Mesodermal cell (in vitro differentiated cells): ENCODE measurements around the gene TOR1A.
"Not testable (repeated sequence)": the region's sequence is repeated elsewhere in the genome, so short reads cannot be mapped to it uniquely, and the experiment has no call there.

ENCODE experiments used
- H3K27ac ChIP-seq: 2 replicates; pipeline ENCODE4 v1.7.0; 2013; ENCODE audit warnings: mild to moderate bottlenecking, low read depth, low read length, moderate library complexity; ENCODE audit not compliant: severe bottlenecking
- H3K36me3 ChIP-seq: 2 replicates; pipeline ENCODE4 v1.7.1; 2013; ENCODE audit warnings: mild to moderate bottlenecking, low read length, moderate library complexity; ENCODE audit not compliant: control insufficient read depth, insufficient read depth
- H3K4me1 ChIP-seq: one replicate; pipeline ENCODE4 v1.7.1; 2013; ENCODE audit warnings: mild to moderate bottlenecking, low read length; ENCODE audit not compliant: insufficient read depth, control insufficient read depth, poor library complexity, severe bottlenecking
- H3K4me3 ChIP-seq: 2 replicates; pipeline ENCODE4 v1.7.0; 2013; ENCODE audit warnings: low read length, control low read depth, mild to moderate bottlenecking; ENCODE audit not compliant: insufficient read depth, poor library complexity, severe bottlenecking; ENCODE audit errors: extremely low read depth
- H3K9me3 ChIP-seq: 2 replicates; pipeline ENCODE4 v1.7.1; 2013; ENCODE audit warnings: mild to moderate bottlenecking, low read length, moderate library complexity; ENCODE audit not compliant: control insufficient read depth
- WGBS, 2 experiments: methylation state at CpG; one replicate each; pipeline ENCODE4 v1.1.5; 2013; ENCODE audit warnings: missing lambda C conversion rate in 2 of 2; ENCODE audit not compliant: insufficient coverage in 2 of 2; 5-methylcytosine and 5-hydroxymethylcytosine counted together

Gene TOR1A

GRCh38 chr9:129801504-129801903 lies 22.4 kb downstream of the TOR1A start:
- Histone ChIP-seq H3K4me1 (no peaks in the 10 kb centered on the region), H3K36me3 (peaks cover 15% of the 10 kb centered on the region), H3K27ac (no peak overlapping the region), H3K4me3 (no peak overlapping the region), H3K9me3 (no peaks in the 10 kb centered on the region)
- WGBS, 2 experiments = 90 to 95% methylated on average over 13 to 17 of the region's 17 CpGs

GRCh38 chr9:129798973-129799372 lies 25.0 kb downstream of the TOR1A start:
- no peaks in the 10 kb centered on the region for H3K4me1 ChIP-seq
- H3K9me3 ChIP-seq = no peaks in the 10 kb centered on the region
- H3K27ac ChIP-seq = no peak overlapping the region
- 25 to 68% methylated on average over 1 to 2 of the region's 6 CpGs for WGBS, 2 experiments
- no peak overlapping the region for H3K4me3 ChIP-seq
- H3K36me3 ChIP-seq = no peaks in the 10 kb centered on the region

DNA sequence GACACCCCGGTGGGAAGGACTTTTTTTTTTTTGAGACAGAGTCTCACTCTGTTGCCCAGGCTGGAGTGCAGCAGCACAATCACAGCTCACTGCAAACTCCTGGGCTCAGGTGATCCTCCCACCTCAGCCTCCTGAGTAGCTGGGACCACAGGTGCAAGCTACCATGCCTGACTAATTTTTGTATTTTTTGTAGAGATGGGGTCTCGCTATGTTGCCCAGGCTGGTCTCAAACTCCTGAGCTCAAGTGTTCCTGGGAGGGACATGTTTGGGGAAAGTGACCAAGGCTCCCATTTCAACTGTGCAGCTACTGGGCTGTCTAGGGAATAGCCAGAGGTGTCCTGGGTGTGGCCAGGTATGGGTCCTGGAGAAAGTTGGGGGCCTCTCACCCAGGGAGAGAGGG lies 27.9 kb downstream of the TOR1A start:
- not testable (repeated sequence) for H3K9me3 ChIP-seq, H3K4me3 ChIP-seq, H3K36me3 ChIP-seq, H3K27ac ChIP-seq, H3K4me1 ChIP-seq
- 74 to 100% methylated on average over 1 to 2 of the region's 2 CpGs for WGBS, 2 experiments

DNA sequence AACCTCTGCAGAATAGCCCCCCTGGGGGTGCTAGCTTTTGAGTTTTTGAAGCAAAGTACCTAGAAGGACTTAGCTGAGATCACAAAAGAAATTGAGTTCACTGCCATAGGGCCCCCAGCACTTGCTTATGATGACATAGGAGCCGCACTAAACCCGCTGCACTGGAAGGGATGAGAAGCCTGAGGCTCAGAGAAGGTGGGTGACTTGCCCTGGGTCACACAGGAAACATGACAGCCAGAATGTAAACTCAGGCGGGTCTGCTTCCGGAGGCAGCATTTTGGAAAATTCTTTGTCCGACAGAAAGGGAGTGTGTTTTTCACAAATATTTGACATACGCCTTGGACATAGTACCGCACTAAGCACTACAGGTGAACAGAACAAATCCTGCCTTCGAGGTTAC lies 29.4 kb downstream of the TOR1A start:
- no peaks in the 10 kb centered on the region for H3K4me1 ChIP-seq
- no peak overlapping the region for H3K4me3 ChIP-seq
- no peaks in the 10 kb centered on the region for H3K36me3 ChIP-seq
- H3K27ac ChIP-seq = no peak overlapping the region
- WGBS, 2 experiments = 87 to 92% methylated on average over 8 of the region's 8 CpGs
- H3K9me3 ChIP-seq = no peaks in the 10 kb centered on the region

DNA sequence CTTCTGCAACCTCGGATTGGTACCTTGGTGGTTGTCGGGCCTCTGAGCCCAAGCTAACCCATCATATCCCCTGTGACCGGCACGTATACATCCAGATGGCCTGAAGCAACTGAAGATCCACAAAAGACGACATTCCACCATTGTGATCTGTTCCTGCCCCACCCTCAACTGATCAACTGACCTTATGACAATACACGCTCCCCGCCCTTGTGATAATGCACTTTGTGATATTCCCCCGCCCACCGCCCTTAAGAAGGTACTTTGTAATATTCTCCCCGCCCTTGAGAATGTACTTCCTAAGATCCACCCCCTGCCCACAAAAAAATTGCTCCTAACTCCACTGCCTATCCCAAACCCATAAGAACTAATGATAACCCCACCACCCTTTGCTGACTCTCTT lies 37.5 kb downstream of the TOR1A start:
- Histone ChIP-seq H3K27ac (no peak overlapping the region), H3K4me3 (no peak overlapping the region), H3K4me1 (no peaks in the 10 kb centered on the region), H3K9me3 (no peaks in the 10 kb centered on the region), H3K36me3 (no peaks in the 10 kb centered on the region)
- WGBS, 2 experiments = 83 to 87% methylated on average over 9 to 10 of the region's 10 CpGs

DNA sequence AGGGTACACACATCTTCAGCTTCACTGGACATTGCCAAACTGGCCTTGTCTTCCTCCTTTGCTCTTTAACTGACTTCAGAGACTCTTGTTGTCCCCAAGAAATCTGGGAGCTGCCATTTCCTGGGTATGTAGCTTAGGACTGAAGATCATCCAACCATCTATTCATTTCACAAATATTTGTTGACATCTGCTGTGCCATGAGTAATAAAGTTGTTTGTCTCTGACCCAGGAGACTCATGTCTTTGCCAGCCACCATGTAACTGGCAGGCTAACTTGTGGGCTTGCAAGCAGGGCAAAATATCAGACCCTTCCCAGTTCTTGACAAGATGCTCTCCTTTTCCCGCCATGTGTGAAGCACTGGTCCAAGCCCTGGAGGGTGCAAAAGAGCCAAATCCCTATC lies 38.1 kb downstream of the TOR1A start:
- Histone ChIP-seq H3K4me3 (no peak overlapping the region), H3K4me1 (no peaks in the 10 kb centered on the region), H3K36me3 (no peaks in the 10 kb centered on the region), H3K9me3 (no peaks in the 10 kb centered on the region), H3K27ac (no peak overlapping the region)
- no CpG with 5 or more reads among the region's 1 CpG for WGBS, 2 experiments

- not testable (repeated sequence) for H3K4me3 ChIP-seq, H3K9me3 ChIP-seq, H3K36me3 ChIP-seq, H3K4me1 ChIP-seq, H3K27ac ChIP-seq
- 79 to 82% methylated on average over 7 to 11 of the region's 11 CpGs for WGBS, 2 experiments
These were observed 39.0 kb downstream of the TOR1A start for GRCh38 chr9:129784970-129785369.

DNA sequence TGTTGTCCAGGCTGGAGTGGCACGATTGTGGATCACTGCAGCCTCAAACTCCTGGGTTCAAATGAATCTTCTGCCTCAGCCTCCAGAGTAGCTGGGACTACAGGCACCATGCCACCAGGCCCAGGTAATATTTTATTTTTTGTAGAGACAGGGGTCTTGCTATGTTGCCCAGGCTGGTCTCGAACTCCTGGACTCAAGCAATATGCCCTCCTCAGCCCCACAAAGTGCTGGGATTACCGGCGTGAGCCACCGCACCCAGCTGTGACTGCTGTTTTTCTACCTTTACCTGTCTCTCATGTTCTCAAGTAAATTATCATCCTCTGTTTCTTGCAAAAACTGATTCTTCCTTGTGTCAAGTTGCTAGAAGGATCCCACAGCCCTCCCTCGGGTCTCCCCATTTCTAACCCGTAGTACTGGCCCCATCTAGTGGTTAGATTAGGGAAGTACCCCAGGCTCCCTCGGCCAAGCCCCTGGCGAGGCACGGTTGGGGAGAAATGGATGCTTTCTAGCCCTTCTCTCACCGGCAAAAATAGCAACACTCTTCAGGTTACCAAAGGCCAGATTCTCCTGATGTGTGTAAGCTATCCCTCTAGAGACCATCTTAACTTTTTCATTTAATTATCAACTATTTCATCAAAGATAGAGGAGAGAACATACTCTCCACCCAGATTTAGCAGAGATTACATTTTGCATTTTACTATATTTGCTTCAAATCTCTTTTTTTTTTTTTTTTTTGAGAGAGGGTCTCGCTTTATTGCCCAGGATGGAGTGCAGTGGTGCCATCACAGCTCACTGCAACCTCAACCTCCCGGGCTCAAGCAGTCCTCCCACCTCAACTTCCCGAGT lies 40.2 kb downstream of the TOR1A start:
- Histone ChIP-seq H3K4me3 (no peak overlapping the region), H3K9me3 (no peaks in the 10 kb centered on the region), H3K4me1 (no peaks in the 10 kb centered on the region), H3K36me3 (no peaks in the 10 kb centered on the region), H3K27ac (no peak overlapping the region)
- WGBS, 2 experiments = 36 to 50% methylated on average over 10 to 13 of the region's 14 CpGs

DNA sequence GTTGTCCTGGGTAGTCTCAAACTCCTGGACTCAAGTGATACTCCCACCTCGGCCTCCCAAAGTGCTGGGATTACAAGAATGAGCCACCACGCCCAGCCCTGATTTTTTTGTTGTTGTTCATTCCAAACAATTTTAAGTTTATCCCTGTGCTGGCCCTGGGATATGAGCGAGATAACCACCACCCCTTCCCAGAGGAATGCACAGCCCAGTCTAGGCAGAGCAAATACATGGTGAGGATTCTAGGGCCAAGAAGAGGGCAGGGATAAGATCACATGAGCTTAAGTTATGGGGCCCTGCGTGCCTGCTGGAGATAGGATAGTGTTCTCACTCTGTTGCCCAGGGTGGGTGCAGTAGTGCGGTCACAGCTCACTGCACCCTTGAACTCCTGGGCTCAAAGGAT lies 42.0 kb downstream of the TOR1A start:
- 92 to 97% methylated on average over 3 to 4 of the region's 5 CpGs for WGBS, 2 experiments
- H3K4me3 ChIP-seq = no peak overlapping the region
- no peaks in the 10 kb centered on the region for H3K9me3 ChIP-seq
- no peaks in the 10 kb centered on the region for H3K36me3 ChIP-seq
- H3K4me1 ChIP-seq = peaks cover 11% of the 10 kb centered on the region
- H3K27ac ChIP-seq = no peak overlapping the region

DNA sequence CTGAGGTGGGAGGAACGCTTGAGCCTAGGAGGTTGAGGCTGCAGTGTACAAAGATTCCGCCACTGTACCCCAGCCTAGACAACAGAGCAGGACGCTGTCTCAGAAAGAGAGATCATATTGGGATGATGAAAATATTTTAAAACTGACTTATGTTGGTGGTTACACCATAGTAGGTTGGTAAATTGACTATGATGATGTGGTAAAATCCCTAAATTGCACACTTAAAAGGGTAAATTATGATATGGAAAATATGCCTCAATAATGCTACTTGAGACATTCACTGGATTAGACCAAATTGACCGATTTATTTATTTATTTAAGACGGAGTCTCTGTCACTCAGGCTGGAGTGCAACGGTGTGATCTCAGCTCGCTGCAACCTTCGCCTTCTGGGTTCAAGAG lies 42.8 kb downstream of the TOR1A start:
- Histone ChIP-seq H3K4me3 (no peak overlapping the region), H3K9me3 (no peaks in the 10 kb centered on the region), H3K36me3 (no peaks in the 10 kb centered on the region), H3K4me1 (peaks cover 18% of the 10 kb centered on the region), H3K27ac (no peak overlapping the region)
- 91 to 93% methylated on average over 6 to 7 of the region's 8 CpGs for WGBS, 2 experiments

- 84 to 94% methylated on average over 4 to 6 of the region's 7 CpGs for WGBS, 2 experiments
- Histone ChIP-seq H3K27ac (no peak overlapping the region), H3K4me1 (peaks cover 18% of the 10 kb centered on the region), H3K9me3 (no peaks in the 10 kb centered on the region), H3K36me3 (no peaks in the 10 kb centered on the region), H3K4me3 (no peak overlapping the region)
These were observed 44.3 kb downstream of the TOR1A start for GRCh38 chr9:129779560-129780190.
